Erythroblast (primary cell): Measurements from ENCODE around the gene SEC14L2.

Source experiments
- GATA1 ChIP-seq: IDR thresholded peaks from 2 replicates; pipeline ENCODE4 v1.6.1; 2011; ENCODE audit warnings: low read depth, mild to moderate bottlenecking, control low read depth, low read length, moderate library complexity
- POLR2A ChIP-seq: IDR thresholded peaks from 2 replicates; pipeline ENCODE4 v1.6.1; 2011; ENCODE audit warnings: mild to moderate bottlenecking, low read length

- TF ChIP-seq POLR2A (no peak), GATA1 (no peak)
Observed at GRCh38 chr22:30386960-30387827, 9.6 kb upstream of the SEC14L2 start, which contains the start of gene RNF215.
